HG03139 (cell line): ENCODE results near the gene SLC36A4.
"Not testable (repeated sequence)": the region's sequence is repeated elsewhere in the genome, so short reads cannot be mapped to it uniquely, and the experiment has no call there.

Experiments used
- ATAC-seq: cut with Tn5 transposase; IDR thresholded peaks from one replicate; pipeline ENCODE4 v1.9.1; 2021; ENCODE audit not compliant: unreplicated experiment

The SLC36A4 gene

GRCh38 chr11:93123351-93123898, 74.4 kb downstream of the SLC36A4 start:
- ATAC-seq = no peak

- no peak for ATAC-seq
Observed at GRCh38 chr11:93122535-93123235, 75.1 kb downstream of the SLC36A4 start.

GRCh38 chr11:93118276-93118675, 79.5 kb downstream of the SLC36A4 start:
- no peak for ATAC-seq

GRCh38 chr11:93117565-93117964, 80.2 kb downstream of the SLC36A4 start:
- no peak for ATAC-seq

GRCh38 chr11:93116641-93117441, 81.0 kb downstream of the SLC36A4 start:
- ATAC-seq = no peak

GRCh38 chr11:93114304-93114703, 83.5 kb downstream of the SLC36A4 start:
- no peak for ATAC-seq

GRCh38 chr11:93113824-93114223, 84.0 kb downstream of the SLC36A4 start:
- ATAC-seq = no peak

GRCh38 chr11:93111147-93111546, 86.6 kb downstream of the SLC36A4 start:
- not testable (repeated sequence) for ATAC-seq

GRCh38 chr11:93100211-93100610, 97.6 kb downstream of the SLC36A4 start:
- no peak for ATAC-seq

- ATAC-seq = no peak
Observed at GRCh38 chr11:93099806-93100205, 98.0 kb downstream of the SLC36A4 start.
